ENCODE results near the gene OR6Q1.

DNA sequence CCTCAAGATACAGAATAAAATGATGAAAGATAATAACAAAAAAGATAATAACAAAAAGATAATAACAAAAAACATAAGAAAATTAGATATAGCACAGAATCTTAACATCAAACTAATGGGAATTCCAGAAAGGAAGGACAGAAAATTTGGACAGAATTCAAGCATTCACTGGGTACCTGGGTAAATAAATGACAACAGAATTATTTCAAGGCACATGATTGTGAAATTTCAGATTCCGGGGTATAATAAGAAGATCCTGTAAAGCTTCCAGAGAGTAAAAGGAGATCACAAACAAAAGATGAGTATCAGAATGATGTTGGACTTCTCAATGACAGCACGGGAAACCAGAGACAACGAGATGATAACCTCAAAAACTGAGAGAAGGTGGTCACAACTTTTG is 49.2 kb upstream of the OR6Q1 start:
- TF ChIP-seq, protein P1, sequence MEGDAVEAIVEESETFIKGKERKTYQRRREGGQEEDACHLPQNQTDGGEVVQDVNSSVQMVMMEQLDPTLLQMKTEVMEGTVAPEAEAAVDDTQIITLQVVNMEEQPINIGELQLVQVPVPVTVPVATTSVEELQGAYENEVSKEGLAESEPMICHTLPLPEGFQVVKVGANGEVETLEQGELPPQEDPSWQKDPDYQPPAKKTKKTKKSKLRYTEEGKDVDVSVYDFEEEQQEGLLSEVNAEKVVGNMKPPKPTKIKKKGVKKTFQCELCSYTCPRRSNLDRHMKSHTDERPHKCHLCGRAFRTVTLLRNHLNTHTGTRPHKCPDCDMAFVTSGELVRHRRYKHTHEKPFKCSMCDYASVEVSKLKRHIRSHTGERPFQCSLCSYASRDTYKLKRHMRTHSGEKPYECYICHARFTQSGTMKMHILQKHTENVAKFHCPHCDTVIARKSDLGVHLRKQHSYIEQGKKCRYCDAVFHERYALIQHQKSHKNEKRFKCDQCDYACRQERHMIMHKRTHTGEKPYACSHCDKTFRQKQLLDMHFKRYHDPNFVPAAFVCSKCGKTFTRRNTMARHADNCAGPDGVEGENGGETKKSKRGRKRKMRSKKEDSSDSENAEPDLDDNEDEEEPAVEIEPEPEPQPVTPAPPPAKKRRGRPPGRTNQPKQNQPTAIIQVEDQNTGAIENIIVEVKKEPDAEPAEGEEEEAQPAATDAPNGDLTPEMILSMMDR (conservative IDR thresholded peaks at IDR 0.05 in 1 of 2, IDR thresholded peaks at IDR 0.05 in 1 of 2; ENCODE audit: low read depth in 1 of 2, low read length in 2 of 2): no peak
- no peak for TF ChIP-seq EZH2 (IDR thresholded peaks at IDR 0.05; ENCODE audit: low read length, missing control alignments)
